ENCODE measurements around the gene SYNGR4.

DNA sequence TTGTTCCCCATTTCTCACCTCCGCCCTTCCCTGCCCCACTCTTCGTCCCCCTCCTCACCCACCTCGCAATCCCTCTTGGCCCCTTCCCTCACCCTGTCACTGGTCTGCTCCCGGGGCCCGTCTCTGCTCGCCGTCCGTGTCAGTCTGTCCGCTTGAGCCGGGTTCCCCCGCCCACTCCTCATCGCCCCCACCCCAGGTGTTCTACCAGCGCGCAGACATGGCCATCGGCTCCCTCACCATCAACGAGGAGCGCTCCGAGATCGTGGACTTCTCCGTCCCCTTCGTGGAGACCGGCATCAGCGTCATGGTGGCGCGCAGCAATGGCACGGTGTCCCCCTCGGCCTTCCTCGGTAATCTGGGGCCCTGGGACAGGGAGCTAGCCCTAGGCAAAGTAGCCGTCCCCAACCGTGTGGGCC, 51.6 kb downstream of the SYNGR4 start:
- TF ChIP-seq POLR2A (IDR thresholded peaks at IDR 0.05) (no peak), EP300 (IDR thresholded peaks at IDR 0.05) (no peak)
- TF ChIP-seq, protein P1, sequence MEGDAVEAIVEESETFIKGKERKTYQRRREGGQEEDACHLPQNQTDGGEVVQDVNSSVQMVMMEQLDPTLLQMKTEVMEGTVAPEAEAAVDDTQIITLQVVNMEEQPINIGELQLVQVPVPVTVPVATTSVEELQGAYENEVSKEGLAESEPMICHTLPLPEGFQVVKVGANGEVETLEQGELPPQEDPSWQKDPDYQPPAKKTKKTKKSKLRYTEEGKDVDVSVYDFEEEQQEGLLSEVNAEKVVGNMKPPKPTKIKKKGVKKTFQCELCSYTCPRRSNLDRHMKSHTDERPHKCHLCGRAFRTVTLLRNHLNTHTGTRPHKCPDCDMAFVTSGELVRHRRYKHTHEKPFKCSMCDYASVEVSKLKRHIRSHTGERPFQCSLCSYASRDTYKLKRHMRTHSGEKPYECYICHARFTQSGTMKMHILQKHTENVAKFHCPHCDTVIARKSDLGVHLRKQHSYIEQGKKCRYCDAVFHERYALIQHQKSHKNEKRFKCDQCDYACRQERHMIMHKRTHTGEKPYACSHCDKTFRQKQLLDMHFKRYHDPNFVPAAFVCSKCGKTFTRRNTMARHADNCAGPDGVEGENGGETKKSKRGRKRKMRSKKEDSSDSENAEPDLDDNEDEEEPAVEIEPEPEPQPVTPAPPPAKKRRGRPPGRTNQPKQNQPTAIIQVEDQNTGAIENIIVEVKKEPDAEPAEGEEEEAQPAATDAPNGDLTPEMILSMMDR (IDR thresholded peaks at IDR 0.05), result no peak
